Neuronal stem cell (in vitro differentiated cells): ENCODE measurements around the gene TRAPPC5.
A peak's percentile ranks its signal among the peaks of the same experiment; 100 is the strongest.

Source experiments
- DNase-seq: peaks from one replicate; pipeline ENCODE4 v3.0.0-alpha.2; 2013; ENCODE audit warnings: low spot score
- H2AFZ ChIP-seq: one replicate; pipeline ENCODE4 v1.6.1; 2013; ENCODE audit warnings: mild to moderate bottlenecking, low read length, inconsistent platforms
- H2AK5ac ChIP-seq: 2 replicates; pipeline ENCODE4 v1.6.1; 2013; ENCODE audit warnings: low read depth, mild to moderate bottlenecking, inconsistent platforms, low read length, moderate library complexity, mixed read lengths
- H2BK120ac ChIP-seq: 2 replicates; pipeline ENCODE4 v1.6.1; 2013; ENCODE audit warnings: low read depth, mild to moderate bottlenecking, inconsistent platforms, low read length, moderate library complexity, mixed read lengths
- H2BK12ac ChIP-seq: one replicate; pipeline ENCODE4 v1.6.1; 2013; ENCODE audit warnings: low read length, inconsistent platforms
- H2BK15ac ChIP-seq: 2 replicates; pipeline ENCODE4 v1.6.1; 2013; ENCODE audit warnings: mild to moderate bottlenecking, low read length, inconsistent platforms, mixed read lengths
- H2BK5ac ChIP-seq: one replicate; pipeline ENCODE4 v1.6.1; 2013; ENCODE audit warnings: inconsistent platforms, mild to moderate bottlenecking, low read length, moderate library complexity
- H3K14ac ChIP-seq: one replicate; pipeline ENCODE4 v1.6.1; 2013; ENCODE audit warnings: low read length, inconsistent platforms
- H3K18ac ChIP-seq: 2 replicates; pipeline ENCODE4 v1.6.1; 2013; ENCODE audit warnings: low read length, inconsistent platforms
- H3K23ac ChIP-seq: 2 replicates; pipeline ENCODE4 v1.6.1; 2013; ENCODE audit warnings: low read depth, mild to moderate bottlenecking, mixed read lengths, low read length, inconsistent platforms; ENCODE audit not compliant: poor library complexity
- H3K27ac ChIP-seq: replicated peaks from 3 replicates; pipeline ENCODE4 v1.5.1; 2013; ENCODE audit warnings: low read length, inconsistent platforms
- H3K27me3 ChIP-seq, 3 experiments: 2 replicates each; pipeline ENCODE4 v1.6.1; 2013; ENCODE audit warnings: low read length in 3 of 3, mild to moderate bottlenecking in 2 of 3, inconsistent platforms in 1 of 3, low read depth in 1 of 3, mixed read lengths in 1 of 3, moderate library complexity in 1 of 3; ENCODE audit not compliant: control insufficient read depth in 3 of 3, insufficient read depth in 3 of 3
- H3K36me3 ChIP-seq, 2 donors: replicated peaks in 1 of 2; 2 replicates each; pipeline ENCODE4 v1.6.1; 2013; ENCODE audit warnings: low read length in 2 of 2; ENCODE audit not compliant: control insufficient read depth in 2 of 2, insufficient read depth in 2 of 2
- H3K4ac ChIP-seq: 2 replicates; pipeline ENCODE4 v1.6.1; 2013; ENCODE audit warnings: inconsistent platforms, mild to moderate bottlenecking, low read length, moderate library complexity
- H3K4me1 ChIP-seq, 2 donors: 1 replicate in 1 of 2; 2 replicates in 1 of 2; pipeline ENCODE4 v1.6.1; 2013; ENCODE audit warnings: low read length in 2 of 2, low read depth in 1 of 2; ENCODE audit not compliant: control insufficient read depth in 2 of 2, insufficient read depth in 1 of 2
- H3K4me2 ChIP-seq: one replicate; pipeline ENCODE4 v1.6.1; 2013; ENCODE audit warnings: mild to moderate bottlenecking, low read length, inconsistent platforms; ENCODE audit not compliant: insufficient read depth, poor library complexity, severe bottlenecking
- H3K4me3 ChIP-seq, 2 donors: 2 replicates each; pipeline ENCODE4 v1.5.1; 2013; ENCODE audit warnings: low read length in 2 of 2, mild to moderate bottlenecking in 2 of 2, inconsistent platforms in 1 of 2, moderate library complexity in 1 of 2
- H3K79me1 ChIP-seq: one replicate; pipeline ENCODE4 v1.6.1; 2013; ENCODE audit warnings: low read depth, mild to moderate bottlenecking, inconsistent platforms, low read length, moderate library complexity
- H3K9ac ChIP-seq: one replicate; pipeline ENCODE4 v1.6.1; 2013; ENCODE audit warnings: mild to moderate bottlenecking, low read depth, low read length, inconsistent platforms; ENCODE audit not compliant: poor library complexity
- H3K9me3 ChIP-seq, 2 donors: replicated peaks in 1 of 2; 2 replicates each; pipeline versions ENCODE3 to v1.6.1; 2013; ENCODE audit warnings: low read length in 2 of 2, mild to moderate bottlenecking in 2 of 2, inconsistent platforms in 1 of 2, low read depth in 1 of 2, mixed read lengths in 1 of 2, moderate library complexity in 1 of 2; ENCODE audit not compliant: control insufficient read depth in 2 of 2, insufficient read depth in 1 of 2
- H4K8ac ChIP-seq: one replicate; pipeline ENCODE4 v1.6.1; 2013; ENCODE audit warnings: low read depth, mild to moderate bottlenecking, inconsistent platforms, low read length, moderate library complexity
- H4K91ac ChIP-seq: one replicate; pipeline ENCODE4 v1.6.1; 2013; ENCODE audit warnings: low read length, low read depth, mild to moderate bottlenecking, inconsistent platforms; ENCODE audit not compliant: poor library complexity
- WGBS, 2 donors: extraction: QIAGEN DNeasy Blood & Tissue Kit; methylation state at CpG; one replicate each; pipeline ENCODE4 v1.1.7; 2013; ENCODE audit warnings: missing lambda C conversion rate in 2 of 2, mixed read lengths in 1 of 2; ENCODE audit not compliant: insufficient read length in 2 of 2, insufficient replicate concordance in 1 of 2; ENCODE audit errors: extremely low coverage in 2 of 2; 5-methylcytosine and 5-hydroxymethylcytosine counted together

The TRAPPC5 gene

GRCh38 chr19:7665076-7665475, 15.6 kb upstream of the TRAPPC5 start:
- Histone ChIP-seq H2BK120ac (no peak overlapping the region), H2AFZ (no peak overlapping the region), H4K8ac (no peak overlapping the region), H3K36me3 (no peaks in the 10 kb centered on the region), H2BK5ac (no peak overlapping the region), H3K4me3 (no peak overlapping the region), H3K4ac (no peak overlapping the region), H3K9me3 (peaks cover 0 to 2% of the 10 kb centered on the region in 2 donors), H2BK12ac (no peak overlapping the region), H3K4me1 (peaks cover 0 to 3% of the 10 kb centered on the region in 2 donors), H4K91ac (no peak overlapping the region), H3K9ac (no peak overlapping the region), H3K4me2 (no peak overlapping the region), H2AK5ac (no peak overlapping the region), H2BK15ac (no peak overlapping the region), H3K14ac (no peak overlapping the region), H3K23ac (no peak overlapping the region), H3K79me1 (peaks cover 1% of the 10 kb centered on the region), H3K27me3 (peaks cover 0 to 12% (median 10%) of the 10 kb centered on the region in 3 experiments), H3K27ac (no peak overlapping the region), H3K18ac (no peak overlapping the region)
- WGBS, 2 donors, result no CpG with 5 or more reads among the region's 4 CpGs
- no peak for DNase-seq

DNA sequence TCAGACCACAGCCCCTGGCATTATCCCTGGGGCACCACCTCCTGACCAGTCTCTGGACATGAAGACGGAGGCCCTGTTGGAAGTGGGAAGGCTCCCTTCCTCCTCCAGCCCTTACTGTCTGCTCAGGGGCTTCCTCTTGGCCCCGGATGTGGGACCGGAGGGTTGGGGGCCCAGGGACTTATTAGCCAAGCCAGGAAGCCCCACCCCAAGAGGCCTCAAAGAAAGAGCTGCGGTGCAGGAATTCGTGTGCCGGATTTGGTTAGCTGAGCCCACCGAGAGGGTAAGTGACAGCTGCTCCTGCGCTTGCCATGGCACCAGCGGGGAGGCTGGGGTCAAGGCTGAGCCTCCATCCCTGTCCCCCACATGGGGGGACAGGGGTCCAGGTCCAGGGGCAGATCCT, 11.8 kb upstream of the TRAPPC5 start, which contains the start of gene RETN:
TSS of gene RETN (plus strand) at position 208 of the 400 bp plus-strand sequence. CDS start 278 bp downstream, outside the sequence.
- H3K4me2 ChIP-seq, result peak within 1 kb of the TSS; percentile 45
- H2BK5ac ChIP-seq, result no peak within 1 kb of the TSS
- no peak within 1 kb of the TSS for H4K8ac ChIP-seq
- no peak within 1 kb of the TSS for H3K4me3 ChIP-seq
- peaks cover 0 to 22% (median 20%) of the 10 kb centered on the region in 3 experiments for H3K27me3 ChIP-seq
- H2AFZ ChIP-seq, result no peak within 1 kb of the TSS
- no peak within 1 kb of the TSS for H2BK15ac ChIP-seq
- H3K4ac ChIP-seq, result peak within 1 kb of the TSS; percentile 10
- H3K9ac ChIP-seq, result no peak within 1 kb of the TSS
- peak within 1 kb of the TSS; percentile 25 for H3K23ac ChIP-seq
- H3K4me1 ChIP-seq, result peaks cover 0 to 5% of the 10 kb centered on the region in 2 donors
- H2BK12ac ChIP-seq, result peak within 1 kb of the TSS; percentile 41
- peaks cover 0 to 3% of the 10 kb centered on the region in 2 donors for H3K9me3 ChIP-seq
- H3K79me1 ChIP-seq, result no peaks in the 10 kb centered on the region
- no peak within 1 kb of the TSS for H4K91ac ChIP-seq
- WGBS, 2 donors, result no CpG with 5 or more reads among the region's 9 CpGs
- no peaks in the 10 kb centered on the region for H3K36me3 ChIP-seq
- H3K27ac ChIP-seq, result no peak within 1 kb of the TSS
- H2BK120ac ChIP-seq, result no peak within 1 kb of the TSS
- peak within 1 kb of the TSS; percentile 68 for H2AK5ac ChIP-seq
- H3K18ac ChIP-seq, result peak within 1 kb of the TSS; percentile 90
- H3K14ac ChIP-seq, result no peak within 1 kb of the TSS
- DNase-seq, result no peak

DNA sequence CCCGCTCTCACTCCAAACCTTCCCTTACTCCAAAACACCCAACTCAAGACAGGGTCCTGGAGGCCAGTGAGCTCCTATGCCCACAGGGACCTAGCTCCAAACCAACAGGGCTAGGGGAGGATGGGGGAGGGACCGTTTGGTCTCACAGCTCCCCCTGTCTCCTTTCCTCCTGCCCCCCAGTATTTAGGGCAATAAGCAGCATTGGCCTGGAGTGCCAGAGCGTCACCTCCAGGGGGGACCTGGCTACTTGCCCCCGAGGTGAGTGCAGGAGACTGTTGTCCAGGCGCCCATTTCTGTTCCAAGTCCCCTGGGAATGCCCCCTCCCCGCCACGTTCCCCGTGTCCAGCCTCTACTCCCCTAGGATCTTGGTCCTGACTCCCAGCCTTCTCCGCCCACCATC, 11.0 kb upstream of the TRAPPC5 start:
- Histone ChIP-seq H3K27me3 (peaks cover 0 to 22% (median 20%) of the 10 kb centered on the region in 3 experiments), H3K4me1 (peaks cover 0 to 5% of the 10 kb centered on the region in 2 donors), H2BK12ac (peak overlapping the region; percentile 41), H2BK120ac (no peak overlapping the region), H3K79me1 (no peaks in the 10 kb centered on the region), H3K9ac (no peak overlapping the region), H2AFZ (no peak overlapping the region), H3K9me3 (peaks cover 0 to 3% of the 10 kb centered on the region in 2 donors), H3K4ac (peak overlapping the region; percentile 10), H2BK15ac (no peak overlapping the region), H3K18ac (peak overlapping the region; percentile 90), H3K4me3 (no peak overlapping the region), H3K4me2 (peak overlapping the region; percentile 45), H2AK5ac (peak overlapping the region; percentile 68), H3K27ac (no peak overlapping the region), H4K8ac (no peak overlapping the region), H2BK5ac (no peak overlapping the region), H3K36me3 (no peaks in the 10 kb centered on the region), H3K14ac (no peak overlapping the region), H4K91ac (no peak overlapping the region), H3K23ac (no peak overlapping the region)
- no peak for DNase-seq
- 100% methylated on average over 1 of the region's 9 CpGs; no CpG with 5 or more reads in 1 of the 2 donors for WGBS, 2 donors

DNA sequence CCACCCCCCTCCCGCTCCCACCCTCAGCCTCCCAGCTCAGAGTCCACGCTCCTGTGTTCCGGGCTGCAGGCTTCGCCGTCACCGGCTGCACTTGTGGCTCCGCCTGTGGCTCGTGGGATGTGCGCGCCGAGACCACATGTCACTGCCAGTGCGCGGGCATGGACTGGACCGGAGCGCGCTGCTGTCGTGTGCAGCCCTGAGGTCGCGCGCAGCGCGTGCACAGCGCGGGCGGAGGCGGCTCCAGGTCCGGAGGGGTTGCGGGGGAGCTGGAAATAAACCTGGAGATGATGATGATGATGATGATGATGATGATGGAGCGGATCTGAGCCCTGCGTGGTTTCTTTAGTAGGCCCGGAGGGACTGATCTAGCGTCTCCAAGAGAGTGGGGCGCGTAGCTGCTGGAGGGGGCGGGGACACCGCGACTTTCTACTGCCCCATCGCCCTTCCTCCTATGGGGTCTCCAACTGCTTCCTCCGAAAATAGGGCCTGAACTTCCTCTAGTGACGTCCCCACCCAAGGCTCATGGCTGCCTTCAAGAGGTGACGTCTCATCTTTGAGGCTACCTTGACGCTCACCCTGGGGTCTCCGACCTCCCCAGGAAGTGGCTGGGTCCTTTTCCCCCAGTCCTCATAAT, 10.4 kb upstream of the TRAPPC5 start:
- WGBS, 2 donors, result no CpG with 5 or more reads among the region's 43 CpGs
- no peak overlapping the region for H4K91ac ChIP-seq
- H3K27ac ChIP-seq, result no peak overlapping the region
- peaks cover 0 to 5% of the 10 kb centered on the region in 2 donors for H3K4me1 ChIP-seq
- peak overlapping the region; percentile 80 for H2AFZ ChIP-seq
- no peak overlapping the region for H2BK5ac ChIP-seq
- no peaks in the 10 kb centered on the region for H3K79me1 ChIP-seq
- no peak overlapping the region for H2BK120ac ChIP-seq
- peak overlapping the region; percentile 9 for H2BK15ac ChIP-seq
- H3K18ac ChIP-seq, result peak overlapping the region; percentile 90
- H3K9me3 ChIP-seq, result peaks cover 0 to 3% of the 10 kb centered on the region in 2 donors
- H3K23ac ChIP-seq, result peak overlapping the region; percentile 65
- H2BK12ac ChIP-seq, result peak overlapping the region; percentile 90
- peak overlapping the region; percentile 70 for H3K9ac ChIP-seq
- H3K27me3 ChIP-seq, result peaks cover 0 to 22% (median 20%) of the 10 kb centered on the region in 3 experiments
- H3K14ac ChIP-seq, result no peak overlapping the region
- H3K36me3 ChIP-seq, result no peaks in the 10 kb centered on the region
- H3K4me3 ChIP-seq, result peak overlapping the region; percentile 21 to 47
- no peak overlapping the region for H4K8ac ChIP-seq
- no peak overlapping the region for H3K4ac ChIP-seq
- no peak for DNase-seq
- H2AK5ac ChIP-seq, result peak overlapping the region; percentile 17
- H3K4me2 ChIP-seq, result peak overlapping the region; percentile 57
